Measurements from ENCODE around the gene SMAD9.

Gene SMAD9

DNA sequence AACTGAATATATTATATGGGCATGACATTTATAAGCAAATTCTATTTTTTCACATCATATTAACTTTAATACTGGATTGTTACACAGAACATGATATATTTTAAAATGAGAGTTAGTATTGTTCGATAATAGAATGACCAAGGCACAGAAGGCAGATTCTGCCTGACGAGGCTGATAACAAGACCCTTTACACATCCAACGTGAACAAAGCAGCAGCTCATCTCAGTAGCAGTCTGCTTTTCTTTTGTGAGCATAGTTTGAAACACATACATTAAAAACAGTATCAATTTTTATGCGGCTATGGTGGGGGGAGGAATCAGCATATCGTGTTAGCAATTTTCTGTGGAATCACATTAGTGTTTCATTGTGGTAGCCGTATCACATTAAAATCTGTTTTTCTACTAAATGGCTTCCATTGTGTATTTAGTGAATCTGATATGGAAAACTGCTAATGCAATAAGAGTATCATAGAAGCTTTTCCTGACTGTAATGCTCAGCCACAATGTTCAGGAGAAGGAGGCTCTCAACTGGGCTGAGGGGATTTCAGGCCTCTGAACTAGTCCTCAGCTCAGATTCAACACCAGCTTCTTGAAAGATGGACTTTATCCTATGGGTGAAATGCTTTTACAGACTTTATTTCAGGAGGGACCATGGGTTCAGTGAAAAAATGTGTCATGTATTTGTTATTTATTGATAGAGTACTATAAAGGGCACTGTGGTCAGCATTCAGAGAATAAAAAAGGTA, 4.0 kb downstream of the SMAD9 start:
- Histone ChIP-seq H3K9me3 (ENCODE audit: insufficient read depth, low read length) (no peaks in the 10 kb centered on the region), H3K79me2 (ENCODE audit: low read length) (no peaks in the 10 kb centered on the region), H4K20me1 (ENCODE audit: insufficient read depth, low read length) (no peaks in the 10 kb centered on the region), H3K36me3 (replicated peaks; ENCODE audit: low read depth, low read length) (no peaks in the 10 kb centered on the region), H3K4me3 (ENCODE audit: low read length) (no peak overlapping the region), H3K27ac (ENCODE audit: low read length) (no peak overlapping the region), H3K4me2 (ENCODE audit: low read length) (no peak overlapping the region), H2AFZ (ENCODE audit: low read depth, low read length) (no peak overlapping the region), H3K4me1 (ENCODE audit: low read length) (peaks cover 13% of the 10 kb centered on the region), H3K27me3 (ENCODE audit: low read depth, low read length) (0 out of 2 replicates have a peak, but pooled peaks cover 3% of the 10 kb centered on the region), H3K9ac (ENCODE audit: low read length) (no peak overlapping the region)
- no peak for TF ChIP-seq EZH2phosphoT487 (IDR thresholded peaks at IDR 0.05; ENCODE audit: low read depth)
- TF ChIP-seq, protein P1, sequence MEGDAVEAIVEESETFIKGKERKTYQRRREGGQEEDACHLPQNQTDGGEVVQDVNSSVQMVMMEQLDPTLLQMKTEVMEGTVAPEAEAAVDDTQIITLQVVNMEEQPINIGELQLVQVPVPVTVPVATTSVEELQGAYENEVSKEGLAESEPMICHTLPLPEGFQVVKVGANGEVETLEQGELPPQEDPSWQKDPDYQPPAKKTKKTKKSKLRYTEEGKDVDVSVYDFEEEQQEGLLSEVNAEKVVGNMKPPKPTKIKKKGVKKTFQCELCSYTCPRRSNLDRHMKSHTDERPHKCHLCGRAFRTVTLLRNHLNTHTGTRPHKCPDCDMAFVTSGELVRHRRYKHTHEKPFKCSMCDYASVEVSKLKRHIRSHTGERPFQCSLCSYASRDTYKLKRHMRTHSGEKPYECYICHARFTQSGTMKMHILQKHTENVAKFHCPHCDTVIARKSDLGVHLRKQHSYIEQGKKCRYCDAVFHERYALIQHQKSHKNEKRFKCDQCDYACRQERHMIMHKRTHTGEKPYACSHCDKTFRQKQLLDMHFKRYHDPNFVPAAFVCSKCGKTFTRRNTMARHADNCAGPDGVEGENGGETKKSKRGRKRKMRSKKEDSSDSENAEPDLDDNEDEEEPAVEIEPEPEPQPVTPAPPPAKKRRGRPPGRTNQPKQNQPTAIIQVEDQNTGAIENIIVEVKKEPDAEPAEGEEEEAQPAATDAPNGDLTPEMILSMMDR (IDR thresholded peaks at IDR 0.05; ENCODE audit: low read depth, low read length), result no peak

DNA sequence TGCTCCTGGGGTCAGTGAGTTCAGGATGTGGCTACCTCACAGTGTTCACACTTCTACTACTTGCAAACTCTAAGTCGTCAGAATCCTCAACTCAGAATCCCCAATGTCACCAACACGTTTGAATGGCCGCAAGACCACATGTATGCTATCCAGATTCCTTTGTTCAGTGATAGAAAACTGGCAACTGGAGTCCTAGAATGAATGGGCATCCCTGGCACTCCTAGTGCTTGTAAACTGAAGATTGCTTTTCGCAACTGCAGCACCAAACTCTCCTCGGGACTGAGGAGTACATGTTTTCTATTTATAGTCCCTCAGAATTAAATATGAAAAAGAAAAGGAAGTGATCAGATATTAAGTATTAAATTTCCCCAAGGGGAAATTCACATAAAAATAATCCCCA, 4.9 kb downstream of the SMAD9 start:
- H4K20me1 ChIP-seq (ENCODE audit: insufficient read depth, low read length), result no peaks in the 10 kb centered on the region
- H2AFZ ChIP-seq (ENCODE audit: low read depth, low read length), result no peak overlapping the region
- H3K9me3 ChIP-seq (ENCODE audit: insufficient read depth, low read length), result no peaks in the 10 kb centered on the region
- H3K27ac ChIP-seq (ENCODE audit: low read length), result no peak overlapping the region
- peaks cover 13% of the 10 kb centered on the region for H3K4me1 ChIP-seq (ENCODE audit: low read length)
- H3K27me3 ChIP-seq (ENCODE audit: low read depth, low read length), result 0 out of 2 replicates have a peak, but pooled peaks cover 3% of the 10 kb centered on the region
- no peaks in the 10 kb centered on the region for H3K36me3 ChIP-seq (replicated peaks; ENCODE audit: low read depth, low read length)
- no peaks in the 10 kb centered on the region for H3K79me2 ChIP-seq (ENCODE audit: low read length)
- no peak overlapping the region for H3K4me3 ChIP-seq (ENCODE audit: low read length)
- no peak overlapping the region for H3K4me2 ChIP-seq (ENCODE audit: low read length)
- no peak for TF ChIP-seq EZH2phosphoT487 (IDR thresholded peaks at IDR 0.05; ENCODE audit: low read depth)
- TF ChIP-seq, protein P1 (IDR thresholded peaks at IDR 0.05; ENCODE audit: low read depth, low read length), result no peak
- H3K9ac ChIP-seq (ENCODE audit: low read length), result no peak overlapping the region

DNA sequence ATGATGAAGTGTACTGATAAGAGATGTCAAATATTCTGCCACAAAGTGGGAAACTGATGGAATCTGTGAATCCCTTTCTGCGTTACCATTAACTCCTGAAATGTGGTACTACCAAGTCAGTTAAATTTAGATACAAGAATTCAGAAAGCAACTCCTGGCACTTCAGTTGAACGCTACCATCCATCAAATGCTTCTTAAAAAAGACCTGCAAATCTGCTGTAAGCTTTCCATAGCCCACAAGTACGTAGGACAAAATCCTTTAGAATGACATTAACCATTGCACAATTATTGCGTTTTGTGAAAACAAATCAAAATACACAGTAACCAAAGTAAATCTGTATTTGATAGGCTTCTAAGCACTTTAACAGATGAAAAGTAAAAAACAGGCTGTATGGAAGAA, 5.4 kb downstream of the SMAD9 start:
- Histone ChIP-seq H3K79me2 (ENCODE audit: low read length) (no peaks in the 10 kb centered on the region), H3K4me3 (ENCODE audit: low read length) (no peak overlapping the region), H3K36me3 (replicated peaks; ENCODE audit: low read depth, low read length) (no peaks in the 10 kb centered on the region), H4K20me1 (ENCODE audit: insufficient read depth, low read length) (no peaks in the 10 kb centered on the region), H3K4me1 (ENCODE audit: low read length) (peaks cover 13% of the 10 kb centered on the region), H3K27ac (ENCODE audit: low read length) (no peak overlapping the region), H3K4me2 (ENCODE audit: low read length) (no peak overlapping the region), H3K9me3 (ENCODE audit: insufficient read depth, low read length) (no peaks in the 10 kb centered on the region), H2AFZ (ENCODE audit: low read depth, low read length) (no peak overlapping the region), H3K9ac (ENCODE audit: low read length) (no peak overlapping the region), H3K27me3 (ENCODE audit: low read depth, low read length) (0 out of 2 replicates have a peak, but pooled peaks cover 3% of the 10 kb centered on the region)
- TF ChIP-seq, protein P1 (IDR thresholded peaks at IDR 0.05; ENCODE audit: low read depth, low read length), result no peak
- TF ChIP-seq EZH2phosphoT487 (IDR thresholded peaks at IDR 0.05; ENCODE audit: low read depth), result no peak

DNA sequence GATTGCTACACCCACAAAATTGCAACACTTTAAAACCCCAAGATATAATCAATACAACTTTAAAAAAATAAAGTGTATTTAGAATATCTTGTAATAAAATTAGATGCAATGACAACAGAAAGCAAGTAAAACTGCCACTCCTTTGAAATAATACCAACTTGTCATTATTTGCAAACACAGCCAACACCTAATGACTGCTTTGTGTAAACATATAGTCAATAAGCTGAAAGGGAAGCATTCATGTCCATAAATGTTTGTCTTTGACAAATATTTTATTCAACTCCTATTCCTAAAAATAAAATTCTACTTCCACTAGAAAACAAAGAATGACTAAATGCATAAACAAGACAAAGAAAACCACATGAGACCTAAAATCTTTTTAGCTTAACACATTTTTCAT, 6.6 kb downstream of the SMAD9 start:
- no peak overlapping the region for H3K27ac ChIP-seq (ENCODE audit: low read length)
- 0 out of 2 replicates have a peak, but pooled peaks cover 3% of the 10 kb centered on the region for H3K27me3 ChIP-seq (ENCODE audit: low read depth, low read length)
- no peaks in the 10 kb centered on the region for H3K9me3 ChIP-seq (ENCODE audit: insufficient read depth, low read length)
- no peak overlapping the region for H3K9ac ChIP-seq (ENCODE audit: low read length)
- H3K79me2 ChIP-seq (ENCODE audit: low read length), result no peaks in the 10 kb centered on the region
- H2AFZ ChIP-seq (ENCODE audit: low read depth, low read length), result no peak overlapping the region
- H3K4me2 ChIP-seq (ENCODE audit: low read length), result no peak overlapping the region
- no peak overlapping the region for H3K4me3 ChIP-seq (ENCODE audit: low read length)
- H3K4me1 ChIP-seq (ENCODE audit: low read length), result peaks cover 13% of the 10 kb centered on the region
- H3K36me3 ChIP-seq (replicated peaks; ENCODE audit: low read depth, low read length), result no peaks in the 10 kb centered on the region
- H4K20me1 ChIP-seq (ENCODE audit: insufficient read depth, low read length), result no peaks in the 10 kb centered on the region
- no peak for TF ChIP-seq EZH2phosphoT487 (IDR thresholded peaks at IDR 0.05; ENCODE audit: low read depth)
- TF ChIP-seq, protein P1 (IDR thresholded peaks at IDR 0.05; ENCODE audit: low read depth, low read length), result no peak

All from OCI-LY3 (cell line).